ENCODE measurements around the gene ACBD3.

Gene ACBD3

GRCh38 chr1:226222686-226223085, 36.1 kb upstream of the ACBD3 start:
- in situ Hi-C loops (cut with HindIII; ENCODE audit: low sequenced_read_pairs), result no loop called here
- TF ChIP-seq, protein P1, sequence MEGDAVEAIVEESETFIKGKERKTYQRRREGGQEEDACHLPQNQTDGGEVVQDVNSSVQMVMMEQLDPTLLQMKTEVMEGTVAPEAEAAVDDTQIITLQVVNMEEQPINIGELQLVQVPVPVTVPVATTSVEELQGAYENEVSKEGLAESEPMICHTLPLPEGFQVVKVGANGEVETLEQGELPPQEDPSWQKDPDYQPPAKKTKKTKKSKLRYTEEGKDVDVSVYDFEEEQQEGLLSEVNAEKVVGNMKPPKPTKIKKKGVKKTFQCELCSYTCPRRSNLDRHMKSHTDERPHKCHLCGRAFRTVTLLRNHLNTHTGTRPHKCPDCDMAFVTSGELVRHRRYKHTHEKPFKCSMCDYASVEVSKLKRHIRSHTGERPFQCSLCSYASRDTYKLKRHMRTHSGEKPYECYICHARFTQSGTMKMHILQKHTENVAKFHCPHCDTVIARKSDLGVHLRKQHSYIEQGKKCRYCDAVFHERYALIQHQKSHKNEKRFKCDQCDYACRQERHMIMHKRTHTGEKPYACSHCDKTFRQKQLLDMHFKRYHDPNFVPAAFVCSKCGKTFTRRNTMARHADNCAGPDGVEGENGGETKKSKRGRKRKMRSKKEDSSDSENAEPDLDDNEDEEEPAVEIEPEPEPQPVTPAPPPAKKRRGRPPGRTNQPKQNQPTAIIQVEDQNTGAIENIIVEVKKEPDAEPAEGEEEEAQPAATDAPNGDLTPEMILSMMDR (IDR thresholded peaks at IDR 0.05; ENCODE audit: low read depth, low read length, missing control alignments), result no peak
- H3K4me3 ChIP-seq (ENCODE audit: low read depth, low read length), result no peak overlapping the region
- no peak for DNase-seq (ENCODE audit: low read depth)

GRCh38 chr1:226220473-226221189, 34.1 kb upstream of the ACBD3 start:
- TF ChIP-seq, protein P1 (IDR thresholded peaks at IDR 0.05; ENCODE audit: low read depth, low read length, missing control alignments), result no peak
- in situ Hi-C loops (cut with HindIII; ENCODE audit: low sequenced_read_pairs), result no loop called here
- no peak overlapping the region for H3K4me3 ChIP-seq (ENCODE audit: low read depth, low read length)
- DNase-seq (ENCODE audit: low read depth), result no peak

DNA sequence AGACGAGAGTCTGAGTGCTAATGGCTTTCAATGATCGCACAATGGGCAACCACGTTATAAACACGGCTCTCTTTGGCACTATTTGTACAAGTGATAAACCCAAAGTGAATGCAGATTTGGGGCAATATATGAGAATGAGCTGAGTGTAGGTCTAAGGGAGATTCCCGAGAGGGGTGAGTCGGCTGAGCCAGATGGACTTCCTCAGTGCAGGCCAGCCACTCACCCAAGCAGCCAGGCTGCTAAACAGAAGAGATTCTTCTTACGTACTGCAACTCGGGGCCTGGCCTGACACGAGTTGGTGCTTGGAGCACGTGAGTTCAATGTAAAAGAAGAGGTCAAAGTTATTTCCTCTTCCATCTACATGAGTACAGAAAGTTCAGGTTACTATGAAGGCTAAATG, 30.7 kb upstream of the ACBD3 start:
- no peak overlapping the region for H3K4me3 ChIP-seq (ENCODE audit: low read depth, low read length)
- DNase-seq (ENCODE audit: low read depth), result no peak
- TF ChIP-seq, protein P1 (IDR thresholded peaks at IDR 0.05; ENCODE audit: low read depth, low read length, missing control alignments), result no peak
- in situ Hi-C loops (cut with HindIII; ENCODE audit: low sequenced_read_pairs), result no loop called here

DNA sequence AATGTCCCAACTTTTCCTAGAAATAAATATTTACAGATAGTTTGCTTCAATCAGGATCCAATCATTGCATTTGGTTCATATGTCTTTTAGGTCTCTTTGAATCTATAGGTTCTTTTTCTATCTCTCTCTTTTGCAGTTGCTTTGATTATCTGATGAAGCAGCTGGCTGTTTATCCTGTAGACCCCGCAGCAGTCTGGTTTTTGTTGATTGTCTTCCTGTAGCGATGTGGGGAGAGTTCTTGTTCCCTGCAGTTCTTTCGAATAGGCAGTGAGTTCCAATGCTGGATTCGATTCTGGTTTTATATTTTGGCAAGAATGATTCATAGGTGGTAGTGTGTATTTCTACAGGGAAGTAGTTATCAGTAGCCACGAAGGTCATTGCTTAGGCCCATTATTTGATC, 29.5 kb upstream of the ACBD3 start:
- TF ChIP-seq, protein P1 (IDR thresholded peaks at IDR 0.05; ENCODE audit: low read depth, low read length, missing control alignments), result no peak
- no peak overlapping the region for H3K4me3 ChIP-seq (ENCODE audit: low read depth, low read length)
- in situ Hi-C loops (cut with HindIII; ENCODE audit: low sequenced_read_pairs), result no loop called here
- DNase-seq (ENCODE audit: low read depth), result no peak

DNA sequence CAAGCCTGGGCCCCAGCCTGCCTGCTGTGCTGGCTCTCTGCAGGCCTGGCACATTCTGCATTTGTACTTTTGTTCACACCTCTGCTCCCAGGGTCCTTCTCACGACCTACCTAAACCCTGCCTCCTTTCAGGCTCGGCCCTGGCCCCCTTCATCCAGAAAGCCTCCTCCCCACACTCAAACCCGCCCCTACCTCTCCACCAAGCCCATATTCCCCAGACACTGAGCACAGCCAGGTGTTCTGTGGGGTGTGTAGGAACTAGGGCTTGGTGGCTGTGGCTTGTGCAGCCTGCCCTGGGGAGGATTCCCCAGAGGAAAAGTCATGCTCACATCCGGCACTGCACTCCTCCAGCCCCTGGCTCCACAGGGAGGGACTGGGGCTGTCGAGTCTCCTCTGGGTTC, 28.7 kb upstream of the ACBD3 start:
- in situ Hi-C loops (cut with HindIII; ENCODE audit: low sequenced_read_pairs), result no loop called here
- TF ChIP-seq, protein P1 (IDR thresholded peaks at IDR 0.05; ENCODE audit: low read depth, low read length, missing control alignments), result no peak
- H3K4me3 ChIP-seq (ENCODE audit: low read depth, low read length), result no peak overlapping the region
- no peak for DNase-seq (ENCODE audit: low read depth)

- no peak for DNase-seq (ENCODE audit: low read depth)
- TF ChIP-seq, protein P1 (IDR thresholded peaks at IDR 0.05; ENCODE audit: low read depth, low read length, missing control alignments), result no peak
- H3K4me3 ChIP-seq (ENCODE audit: low read depth, low read length), result no peak overlapping the region
- in situ Hi-C loops (cut with HindIII; ENCODE audit: low sequenced_read_pairs), result no loop called here
Observed at GRCh38 chr1:226212545-226212944, 26.0 kb upstream of the ACBD3 start.
